ENCODE measurements around the gene RAB24.

The RAB24 gene

GRCh38 chr5:177339107-177339638 is 35.7 kb upstream of the RAB24 start:
- H3K27me3 ChIP-seq (ENCODE audit: insufficient read depth, low read length): no peaks in the 10 kb centered on the region
- H3K27ac ChIP-seq (ENCODE audit: low read length): no peak overlapping the region
- no peaks in the 10 kb centered on the region; the same call in 1 of the 2 replicates for H3K4me1 ChIP-seq (ENCODE audit: insufficient read depth, low read length)
- H3K36me3 ChIP-seq (ENCODE audit: insufficient read depth, low read depth, low read length): peaks cover 56% of the 10 kb centered on the region
- H3K9me3 ChIP-seq (ENCODE audit: insufficient read depth, low read depth, low read length): no peaks in the 10 kb centered on the region
- no peak overlapping the region for H3K9ac ChIP-seq (ENCODE audit: low read depth, low read length)
- no peak overlapping the region for H3K4me3 ChIP-seq (ENCODE audit: low read length)

GRCh38 chr5:177338251-177339106 is 35.0 kb upstream of the RAB24 start:
- H3K27me3 ChIP-seq (ENCODE audit: insufficient read depth, low read length): no peaks in the 10 kb centered on the region
- H3K4me1 ChIP-seq (ENCODE audit: insufficient read depth, low read length): no peaks in the 10 kb centered on the region; the same call in 1 of the 2 replicates
- peaks cover 60% of the 10 kb centered on the region for H3K36me3 ChIP-seq (ENCODE audit: insufficient read depth, low read depth, low read length)
- no peak overlapping the region for H3K27ac ChIP-seq (ENCODE audit: low read length)
- no peaks in the 10 kb centered on the region for H3K9me3 ChIP-seq (ENCODE audit: insufficient read depth, low read depth, low read length)
- H3K4me3 ChIP-seq (ENCODE audit: low read length): no peak overlapping the region
- H3K9ac ChIP-seq (ENCODE audit: low read depth, low read length): no peak overlapping the region

- no peaks in the 10 kb centered on the region; the same call in 1 of the 2 replicates for H3K4me1 ChIP-seq (ENCODE audit: insufficient read depth, low read length)
- no peak overlapping the region for H3K4me3 ChIP-seq (ENCODE audit: low read length)
- H3K27ac ChIP-seq (ENCODE audit: low read length): no peak overlapping the region
- H3K27me3 ChIP-seq (ENCODE audit: insufficient read depth, low read length): no peaks in the 10 kb centered on the region
- no peak overlapping the region for H3K9ac ChIP-seq (ENCODE audit: low read depth, low read length)
- peaks cover 65% of the 10 kb centered on the region for H3K36me3 ChIP-seq (ENCODE audit: insufficient read depth, low read depth, low read length)
- H3K9me3 ChIP-seq (ENCODE audit: insufficient read depth, low read depth, low read length): no peaks in the 10 kb centered on the region
Measured at GRCh38 chr5:177336603-177337494, 33.3 kb upstream of the RAB24 start.

GRCh38 chr5:177336112-177336511 is 32.6 kb upstream of the RAB24 start:
- H3K36me3 ChIP-seq (ENCODE audit: insufficient read depth, low read depth, low read length): peaks cover 65% of the 10 kb centered on the region
- H3K4me3 ChIP-seq (ENCODE audit: low read length): no peak overlapping the region
- H3K4me1 ChIP-seq (ENCODE audit: insufficient read depth, low read length): no peaks in the 10 kb centered on the region; the same call in 1 of the 2 replicates
- no peaks in the 10 kb centered on the region for H3K9me3 ChIP-seq (ENCODE audit: insufficient read depth, low read depth, low read length)
- no peaks in the 10 kb centered on the region for H3K27me3 ChIP-seq (ENCODE audit: insufficient read depth, low read length)
- no peak overlapping the region for H3K27ac ChIP-seq (ENCODE audit: low read length)
- no peak overlapping the region for H3K9ac ChIP-seq (ENCODE audit: low read depth, low read length)

- H3K27ac ChIP-seq (ENCODE audit: low read length): no peak overlapping the region
- H3K9me3 ChIP-seq (ENCODE audit: insufficient read depth, low read depth, low read length): no peaks in the 10 kb centered on the region
- no peaks in the 10 kb centered on the region for H3K27me3 ChIP-seq (ENCODE audit: insufficient read depth, low read length)
- H3K4me3 ChIP-seq (ENCODE audit: low read length): no peak overlapping the region
- H3K4me1 ChIP-seq (ENCODE audit: insufficient read depth, low read length): no peaks in the 10 kb centered on the region; the same call in 1 of the 2 replicates
- H3K36me3 ChIP-seq (ENCODE audit: insufficient read depth, low read depth, low read length): peaks cover 70% of the 10 kb centered on the region
- H3K9ac ChIP-seq (ENCODE audit: low read depth, low read length): no peak overlapping the region
Measured at GRCh38 chr5:177335701-177336065, 32.2 kb upstream of the RAB24 start.

GRCh38 chr5:177334781-177335700 is 31.5 kb upstream of the RAB24 start:
- H3K27me3 ChIP-seq (ENCODE audit: insufficient read depth, low read length): no peaks in the 10 kb centered on the region
- no peaks in the 10 kb centered on the region for H3K9me3 ChIP-seq (ENCODE audit: insufficient read depth, low read depth, low read length)
- H3K27ac ChIP-seq (ENCODE audit: low read length): no peak overlapping the region
- H3K4me3 ChIP-seq (ENCODE audit: low read length): no peak overlapping the region
- H3K36me3 ChIP-seq (ENCODE audit: insufficient read depth, low read depth, low read length): peaks cover 76% of the 10 kb centered on the region
- no peaks in the 10 kb centered on the region; the same call in 1 of the 2 replicates for H3K4me1 ChIP-seq (ENCODE audit: insufficient read depth, low read length)
- H3K9ac ChIP-seq (ENCODE audit: low read depth, low read length): no peak overlapping the region

GRCh38 chr5:177334155-177334551 is 30.6 kb upstream of the RAB24 start:
- H3K4me3 ChIP-seq (ENCODE audit: low read length): no peak overlapping the region
- H3K9me3 ChIP-seq (ENCODE audit: insufficient read depth, low read depth, low read length): no peaks in the 10 kb centered on the region
- no peaks in the 10 kb centered on the region for H3K4me1 ChIP-seq (ENCODE audit: insufficient read depth, low read length)
- no peaks in the 10 kb centered on the region for H3K27me3 ChIP-seq (ENCODE audit: insufficient read depth, low read length)
- no peak overlapping the region for H3K27ac ChIP-seq (ENCODE audit: low read length)
- H3K36me3 ChIP-seq (ENCODE audit: insufficient read depth, low read depth, low read length): peaks cover 80% of the 10 kb centered on the region
- no peak overlapping the region for H3K9ac ChIP-seq (ENCODE audit: low read depth, low read length)

GRCh38 chr5:177333420-177334154 is 30.1 kb upstream of the RAB24 start:
- Histone ChIP-seq H3K36me3 (ENCODE audit: insufficient read depth, low read depth, low read length) (peaks cover 76% of the 10 kb centered on the region), H3K4me3 (ENCODE audit: low read length) (no peak overlapping the region), H3K9ac (ENCODE audit: low read depth, low read length) (no peak overlapping the region), H3K4me1 (ENCODE audit: insufficient read depth, low read length) (no peaks in the 10 kb centered on the region), H3K9me3 (ENCODE audit: insufficient read depth, low read depth, low read length) (no peaks in the 10 kb centered on the region), H3K27ac (ENCODE audit: low read length) (no peak overlapping the region), H3K27me3 (ENCODE audit: insufficient read depth, low read length) (no peaks in the 10 kb centered on the region)

GRCh38 chr5:177332896-177333260 is 29.4 kb upstream of the RAB24 start:
- no peaks in the 10 kb centered on the region for H3K9me3 ChIP-seq (ENCODE audit: insufficient read depth, low read depth, low read length)
- peaks cover 74% of the 10 kb centered on the region for H3K36me3 ChIP-seq (ENCODE audit: insufficient read depth, low read depth, low read length)
- H3K4me1 ChIP-seq (ENCODE audit: insufficient read depth, low read length): no peaks in the 10 kb centered on the region
- H3K9ac ChIP-seq (ENCODE audit: low read depth, low read length): no peak overlapping the region
- no peak overlapping the region for H3K4me3 ChIP-seq (ENCODE audit: low read length)
- no peak overlapping the region for H3K27ac ChIP-seq (ENCODE audit: low read length)
- H3K27me3 ChIP-seq (ENCODE audit: insufficient read depth, low read length): no peaks in the 10 kb centered on the region

- H3K27me3 ChIP-seq (ENCODE audit: insufficient read depth, low read length): no peaks in the 10 kb centered on the region
- no peak overlapping the region for H3K4me3 ChIP-seq (ENCODE audit: low read length)
- H3K27ac ChIP-seq (ENCODE audit: low read length): no peak overlapping the region
- H3K9me3 ChIP-seq (ENCODE audit: insufficient read depth, low read depth, low read length): no peaks in the 10 kb centered on the region
- H3K9ac ChIP-seq (ENCODE audit: low read depth, low read length): no peak overlapping the region
- H3K4me1 ChIP-seq (ENCODE audit: insufficient read depth, low read length): no peaks in the 10 kb centered on the region
- H3K36me3 ChIP-seq (ENCODE audit: insufficient read depth, low read depth, low read length): peaks cover 68% of the 10 kb centered on the region
Measured at GRCh38 chr5:177332031-177332895, 28.7 kb upstream of the RAB24 start.

Data from iPS-20b (cell line).